Measurements from ENCODE around the gene TNFRSF9. TPM values are rescaled to one million over a fixed set of nuclear protein-coding genes. Genes with fewer than 3 reads are reported as not detected.

Gene TNFRSF9
- total RNA-seq, 1 experiment from 2014 or later = not detected

- H4K20me1 ChIP-seq (ENCODE audit: control insufficient read depth, insufficient read depth, insufficient read length) = no peaks in the 10 kb centered on the region
- no peaks in the 10 kb centered on the region for H3K79me1 ChIP-seq (ENCODE audit: insufficient read depth, low read depth, low read length, poor library complexity, severe bottlenecking)
- no peak overlapping the region for H2BK120ac ChIP-seq (ENCODE audit: low read depth, low read length, poor library complexity, severe bottlenecking)
- H2BK12ac ChIP-seq (ENCODE audit: insufficient read length, low read depth, low read length) = no peak overlapping the region
- H3K27ac Mint-ChIP-seq = no peak overlapping the region
- H2AFZ ChIP-seq (ENCODE audit: low read length) = no peak overlapping the region
- H2BK5ac ChIP-seq (ENCODE audit: insufficient read length, low read length) = no peak overlapping the region
- no CpG with 5 or more reads among the region's 1 CpG for WGBS (ENCODE audit: extremely low coverage, insufficient read length, low lambda C conversion rate)
- H2AK5ac ChIP-seq (ENCODE audit: insufficient read length, low read length) = no peak overlapping the region
- no peak overlapping the region for H2BK15ac ChIP-seq (ENCODE audit: low read depth, low read length)
- H3K56ac ChIP-seq (ENCODE audit: insufficient read length, low read depth, low read length) = no peak overlapping the region
- H3K27ac ChIP-seq (ENCODE audit: insufficient read length, low read depth, low read length) = no peak overlapping the region
- H3K18ac ChIP-seq (ENCODE audit: insufficient read length, low read depth, low read length) = no peak overlapping the region
- H3K4me1 ChIP-seq (ENCODE audit: insufficient read depth, low read length) = no peaks in the 10 kb centered on the region
- peaks cover 5 to 7% of the 10 kb centered on the region in 2 experiments; a peak in 3 of 5 replicates for H3K9me3 Mint-ChIP-seq
- H3K23ac ChIP-seq (ENCODE audit: insufficient read length, low read depth, low read length) = no peak overlapping the region
- no peak overlapping the region for H3T11ph ChIP-seq (ENCODE audit: low read length)
- no peak overlapping the region for H4K5ac ChIP-seq (ENCODE audit: insufficient read length, low read depth, low read length)
- no peaks in the 10 kb centered on the region for H3K79me2 ChIP-seq (ENCODE audit: insufficient read depth, low read length)
- no peak overlapping the region for H3K4ac ChIP-seq (ENCODE audit: low read depth, low read length)
- no peak overlapping the region for H3K14ac ChIP-seq (ENCODE audit: insufficient read depth, low read length)
- H3K4me3 Mint-ChIP-seq = no peak overlapping the region
- no peak for TF ChIP-seq CTCF (conservative IDR thresholded peaks at IDR 0.05)
- no peak overlapping the region for H4K8ac ChIP-seq (replicated peaks; ENCODE audit: insufficient read length, low read depth, low read length)
- H3K23me2 ChIP-seq (ENCODE audit: insufficient read length, low read depth, low read length, poor library complexity, severe bottlenecking) = no peaks in the 10 kb centered on the region
- H3K4me1 Mint-ChIP-seq = 0 out of 4 replicates have a peak, but pooled peaks cover 0 to 3% of the 10 kb centered on the region in 2 experiments
- H3K9ac ChIP-seq (ENCODE audit: extremely low read depth, insufficient read length, low read length) = no peak overlapping the region
- H3K9me3 ChIP-seq (ENCODE audit: control insufficient read depth, low read depth, low read length) = no peaks in the 10 kb centered on the region
- H3K27me3 ChIP-seq (ENCODE audit: insufficient read depth, low read length) = no peaks in the 10 kb centered on the region
- no peak overlapping the region for H3K4me2 ChIP-seq (ENCODE audit: insufficient read depth, insufficient read length, low read length)
- H3K27me3 Mint-ChIP-seq (ENCODE audit: low read depth) = peaks cover 2% of the 10 kb centered on the region; the same call in 1 of the 2 replicates
- no peak for DNase-seq
- no peak overlapping the region for H2BK20ac ChIP-seq (ENCODE audit: low read depth, low read length, poor library complexity, severe bottlenecking)
- no peaks in the 10 kb centered on the region for H3K36me3 Mint-ChIP-seq (ENCODE audit: insufficient read depth in 1 of 3, low read depth in 3 of 3)
- no peak overlapping the region for H4K91ac ChIP-seq (ENCODE audit: insufficient read length, low read depth, low read length)
Observed at GRCh38 chr1:7884757-7885156, 55.9 kb downstream of the TNFRSF9 start.
